GM20000 (cell line): ENCODE results near the gene GMPPA.

ENCODE experiments used
- DNase-seq: peaks from one replicate; pipeline ENCODE4 v3.0.0; 2012; ENCODE audit warnings: low spot score
- TF ChIP-seq, protein P1 (sequence below): IDR thresholded peaks from 2 replicates; pipeline ENCODE4 v1.5.1; 2012; ENCODE audit warnings: mild to moderate bottlenecking, control low read depth; ENCODE audit errors: extremely low read depth, missing control alignments

GMPPA gene

DNA sequence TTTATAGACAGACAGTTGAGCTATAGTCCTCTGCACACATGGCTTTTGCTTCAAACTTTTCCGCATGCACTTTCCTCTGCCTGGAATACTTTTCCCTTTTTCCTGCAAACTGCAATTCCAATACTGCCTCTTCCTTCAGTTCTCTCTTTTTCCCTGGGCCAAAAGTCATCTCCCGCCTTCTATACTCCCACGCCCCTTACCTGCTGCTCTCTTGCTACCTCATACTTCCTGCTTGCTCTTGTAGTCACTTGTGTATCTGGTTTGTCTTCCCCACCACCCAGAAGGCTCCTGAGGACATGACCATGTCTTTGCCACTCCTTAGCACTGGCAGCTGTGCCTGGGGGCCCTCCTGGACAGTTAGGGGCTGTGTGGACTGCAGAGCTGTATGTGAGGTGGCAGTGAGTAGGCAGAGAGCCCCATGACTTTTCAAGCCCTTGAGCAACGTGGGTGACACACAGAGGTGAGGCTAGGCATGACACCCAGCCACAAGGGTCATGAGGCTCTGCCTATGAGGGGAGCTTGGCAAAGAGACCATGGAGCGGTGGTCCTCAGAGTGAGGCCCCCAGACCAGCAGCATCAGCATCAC is 40.8 kb upstream of the GMPPA start:
- no peak for DNase-seq
- TF ChIP-seq, protein P1, sequence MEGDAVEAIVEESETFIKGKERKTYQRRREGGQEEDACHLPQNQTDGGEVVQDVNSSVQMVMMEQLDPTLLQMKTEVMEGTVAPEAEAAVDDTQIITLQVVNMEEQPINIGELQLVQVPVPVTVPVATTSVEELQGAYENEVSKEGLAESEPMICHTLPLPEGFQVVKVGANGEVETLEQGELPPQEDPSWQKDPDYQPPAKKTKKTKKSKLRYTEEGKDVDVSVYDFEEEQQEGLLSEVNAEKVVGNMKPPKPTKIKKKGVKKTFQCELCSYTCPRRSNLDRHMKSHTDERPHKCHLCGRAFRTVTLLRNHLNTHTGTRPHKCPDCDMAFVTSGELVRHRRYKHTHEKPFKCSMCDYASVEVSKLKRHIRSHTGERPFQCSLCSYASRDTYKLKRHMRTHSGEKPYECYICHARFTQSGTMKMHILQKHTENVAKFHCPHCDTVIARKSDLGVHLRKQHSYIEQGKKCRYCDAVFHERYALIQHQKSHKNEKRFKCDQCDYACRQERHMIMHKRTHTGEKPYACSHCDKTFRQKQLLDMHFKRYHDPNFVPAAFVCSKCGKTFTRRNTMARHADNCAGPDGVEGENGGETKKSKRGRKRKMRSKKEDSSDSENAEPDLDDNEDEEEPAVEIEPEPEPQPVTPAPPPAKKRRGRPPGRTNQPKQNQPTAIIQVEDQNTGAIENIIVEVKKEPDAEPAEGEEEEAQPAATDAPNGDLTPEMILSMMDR: no peak

DNA sequence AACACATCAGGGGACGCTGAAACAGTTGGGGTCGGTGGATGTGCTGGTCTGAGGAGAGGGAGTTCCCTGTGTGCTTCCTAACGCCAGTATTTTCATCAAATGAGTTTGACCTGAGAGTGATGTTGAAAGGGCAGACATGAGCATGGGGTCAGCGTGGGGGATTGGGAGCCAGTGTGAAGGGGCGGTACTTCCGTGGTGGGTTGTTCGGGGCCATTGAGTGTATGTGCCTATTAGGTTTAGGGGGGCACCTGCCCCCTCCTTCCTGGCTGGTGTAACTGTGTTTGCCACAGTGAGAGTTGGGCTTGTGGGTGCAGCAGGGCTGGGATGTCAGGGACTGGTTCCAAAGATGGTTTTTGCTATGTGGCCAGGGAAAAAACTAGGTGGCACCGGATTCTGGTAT is 39.7 kb upstream of the GMPPA start:
- TF ChIP-seq, protein P1: no peak
- DNase-seq: no peak

DNA sequence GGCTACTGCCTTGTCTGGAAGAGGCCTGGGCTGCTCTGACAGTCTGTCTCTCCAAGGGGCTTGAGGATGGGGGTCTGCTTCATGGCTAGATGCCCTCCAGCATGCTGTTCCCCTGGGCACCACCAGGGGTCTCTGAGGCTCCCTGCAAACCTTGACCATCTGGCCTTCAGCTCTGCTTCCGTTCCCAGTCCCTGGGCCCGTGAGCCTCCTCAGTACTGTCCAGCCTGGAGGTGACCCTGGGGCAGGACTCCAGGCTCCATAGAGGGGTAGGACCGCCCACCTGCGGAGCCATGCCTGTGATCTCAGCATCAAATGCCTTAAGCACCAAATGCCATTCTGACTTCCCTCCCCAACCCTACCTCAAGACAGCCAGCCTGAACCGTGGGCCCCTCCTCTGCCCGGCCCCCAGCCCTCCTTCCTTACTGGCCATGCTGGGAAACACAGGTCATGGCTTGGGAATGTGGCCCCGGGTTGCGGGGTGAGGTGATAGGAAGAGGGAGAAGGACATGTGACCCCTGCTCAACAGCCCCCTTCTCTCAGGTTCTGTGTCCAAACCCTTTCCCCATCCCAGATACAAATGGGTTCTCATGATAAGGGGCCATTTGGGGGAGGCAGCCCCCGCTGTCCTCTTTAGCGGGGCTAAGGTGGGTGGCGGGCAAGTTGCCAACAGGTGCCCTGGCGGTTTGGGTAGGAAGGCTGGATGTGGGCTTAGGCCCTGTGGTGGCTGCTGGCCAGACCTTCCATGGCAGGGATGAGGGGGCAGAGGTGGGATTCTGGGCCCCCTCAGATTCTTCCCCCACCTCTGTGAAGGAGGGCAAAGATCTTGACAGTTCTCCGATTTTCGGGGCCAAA is 39.0 kb upstream of the GMPPA start:
- TF ChIP-seq, protein P1: peak; percentile 86
- peak; percentile 88 for DNase-seq

DNA sequence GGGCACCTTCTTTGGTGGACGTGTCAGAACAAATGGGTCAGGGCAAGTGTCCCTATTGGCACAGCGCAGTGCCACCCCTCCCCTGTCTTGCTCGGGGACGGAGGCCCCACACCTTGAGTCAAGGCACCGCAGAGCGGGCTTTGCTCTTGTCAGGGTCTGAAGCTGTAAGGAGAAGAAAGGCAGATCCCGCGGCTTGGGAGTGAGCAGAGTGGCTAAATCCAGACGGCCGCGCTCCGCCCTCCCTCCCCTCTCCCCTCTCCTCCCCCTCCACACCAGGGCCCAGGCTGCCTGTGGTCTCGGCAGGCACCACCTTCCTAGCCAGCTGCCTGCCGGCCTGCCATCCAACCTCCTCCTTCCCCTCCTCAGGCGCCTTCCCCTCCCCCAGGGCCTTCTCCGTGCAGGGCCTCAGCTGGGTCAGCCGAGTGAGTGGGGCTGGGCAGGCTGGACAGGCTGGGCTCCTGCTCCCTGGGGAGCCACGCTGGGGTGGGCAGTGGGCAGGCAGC is 38.2 kb upstream of the GMPPA start:
- TF ChIP-seq, protein P1: no peak
- no peak for DNase-seq

DNA sequence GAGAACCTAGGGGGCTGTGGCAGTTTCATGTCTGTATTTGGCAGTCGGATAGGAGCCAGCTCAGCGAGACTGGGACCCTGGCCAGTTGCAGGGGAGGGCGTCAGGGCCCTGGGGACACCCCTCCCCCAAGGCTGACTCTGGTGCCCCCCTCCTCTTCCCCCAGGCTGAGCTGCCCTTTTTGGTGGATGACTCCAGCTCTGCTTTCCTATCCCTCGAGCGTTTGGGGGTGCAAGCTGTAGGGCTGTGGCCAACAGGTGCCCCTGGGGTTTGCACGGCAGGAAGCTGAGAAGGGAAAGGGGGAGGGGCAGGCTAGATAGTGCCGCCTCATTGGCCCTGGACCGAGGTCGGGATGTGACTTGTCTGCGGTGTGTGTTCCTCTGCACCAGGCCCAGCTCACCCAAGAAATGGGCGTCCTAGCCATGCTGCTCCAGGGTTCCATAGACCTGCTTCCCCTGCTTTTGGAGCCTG is 37.6 kb upstream of the GMPPA start:
- DNase-seq: no peak
- TF ChIP-seq, protein P1: no peak

DNA sequence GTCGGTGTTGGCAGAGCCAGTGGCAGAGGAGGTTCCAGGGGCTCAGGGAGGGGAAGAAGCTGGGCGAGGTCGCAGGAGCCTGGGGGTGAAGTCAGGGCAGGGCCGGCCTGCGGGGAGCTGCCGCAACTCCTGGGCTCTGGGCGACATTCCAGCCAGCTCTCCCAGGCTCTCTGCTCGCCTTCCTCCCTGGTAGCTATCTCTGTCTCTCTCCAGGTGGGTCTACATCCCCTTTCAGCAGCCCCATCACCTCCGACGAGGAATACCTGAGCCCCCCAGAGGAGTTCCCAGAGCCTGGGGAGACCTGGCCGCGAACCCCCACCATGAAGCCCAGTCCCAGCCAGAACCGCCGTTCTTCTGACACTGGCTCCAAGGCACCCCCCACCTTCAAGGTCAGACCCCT is 37.0 kb upstream of the GMPPA start:
- no peak for DNase-seq
- TF ChIP-seq, protein P1: no peak

DNA sequence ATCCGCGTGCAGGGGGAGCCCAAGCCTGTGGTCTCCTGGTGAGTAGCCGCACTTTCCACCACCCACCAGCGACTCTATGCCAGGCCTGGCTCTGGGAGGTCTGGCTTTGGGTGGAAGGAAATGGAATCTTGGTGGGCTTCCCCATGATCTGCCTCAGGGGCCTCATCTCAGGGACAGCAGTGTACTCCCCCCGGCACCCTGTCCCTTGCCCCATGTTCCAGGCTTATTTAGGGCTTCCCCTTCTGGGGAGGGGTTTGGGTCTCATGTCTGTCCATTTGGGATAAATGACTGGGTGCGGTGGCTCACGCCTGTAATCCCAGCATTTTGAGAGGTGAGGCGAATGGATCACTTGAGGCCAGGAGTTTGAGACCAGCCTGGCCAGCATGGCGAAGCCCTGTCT is 36.3 kb upstream of the GMPPA start:
- no peak for DNase-seq
- TF ChIP-seq, protein P1: no peak
